ENCODE measurements around the gene SEL1L. TPM values are rescaled to one million over a fixed set of nuclear protein-coding genes. Genes with fewer than 3 reads are reported as not detected.

SEL1L gene
- total RNA-seq, 2 donors from 2014 or later = 57.1 to 71.5 TPM

- no peaks in the 10 kb centered on the region for H3K27me3 ChIP-seq (replicated peaks; ENCODE audit: insufficient read depth)
- no peak for DNase-seq (ENCODE audit: low spot score)
- TF ChIP-seq CTCF (IDR thresholded peaks at IDR 0.05) = no peak
- no peak for ATAC-seq (ENCODE audit: insufficient number of reproducible peaks, low FRiP score, low read depth)
- peaks cover 45% of the 10 kb centered on the region for H3K36me3 ChIP-seq
- H3K9me3 ChIP-seq = no peaks in the 10 kb centered on the region
- H3K27ac ChIP-seq = no peak overlapping the region
- H3K4me1 ChIP-seq (ENCODE audit: control insufficient read depth in 1 of 2, low read depth in 2 of 2) = no peaks in the 10 kb centered on the region
- H3K4me3 ChIP-seq = no peak overlapping the region
Observed at GRCh38 chr14:81485372-81485771, 48.3 kb downstream of the SEL1L start.

- DNase-seq (ENCODE audit: low spot score) = no peak
- H3K36me3 ChIP-seq = peaks cover 40% of the 10 kb centered on the region
- H3K9me3 ChIP-seq = no peaks in the 10 kb centered on the region
- ATAC-seq (ENCODE audit: insufficient number of reproducible peaks, low FRiP score, low read depth) = no peak
- H3K4me1 ChIP-seq (ENCODE audit: control insufficient read depth in 1 of 2, low read depth in 2 of 2) = no peaks in the 10 kb centered on the region
- H3K27ac ChIP-seq = no peak overlapping the region
- no peaks in the 10 kb centered on the region for H3K27me3 ChIP-seq (replicated peaks; ENCODE audit: insufficient read depth)
- TF ChIP-seq CTCF (IDR thresholded peaks at IDR 0.05) = no peak
- no peak overlapping the region for H3K4me3 ChIP-seq
Observed at GRCh38 chr14:81484120-81484519, 49.5 kb downstream of the SEL1L start.

- H3K4me1 ChIP-seq (ENCODE audit: control insufficient read depth in 1 of 2, low read depth in 2 of 2) = no peaks in the 10 kb centered on the region
- no peak for DNase-seq (ENCODE audit: low spot score)
- no peak overlapping the region for H3K27ac ChIP-seq
- H3K9me3 ChIP-seq = no peaks in the 10 kb centered on the region
- TF ChIP-seq CTCF (IDR thresholded peaks at IDR 0.05) = no peak
- H3K27me3 ChIP-seq (replicated peaks; ENCODE audit: insufficient read depth) = no peaks in the 10 kb centered on the region
- H3K4me3 ChIP-seq = no peak overlapping the region
- H3K36me3 ChIP-seq = peaks cover 37% of the 10 kb centered on the region
- ATAC-seq (ENCODE audit: insufficient number of reproducible peaks, low FRiP score, low read depth) = no peak
Observed at GRCh38 chr14:81480741-81481140, 52.9 kb downstream of the SEL1L start.

GRCh38 chr14:81478446-81478845 lies 55.2 kb downstream of the SEL1L start:
- ATAC-seq (ENCODE audit: insufficient number of reproducible peaks, low FRiP score, low read depth) = no peak

GRCh38 chr14:81476816-81477215 lies 56.8 kb downstream of the SEL1L start:
- no peak for TF ChIP-seq CTCF (IDR thresholded peaks at IDR 0.05)
- no peak overlapping the region for H3K27ac ChIP-seq
- peaks cover 26% of the 10 kb centered on the region for H3K36me3 ChIP-seq

More at GRCh38 chr14:81478446-81478845, 55.2 kb downstream of the SEL1L start:
- Histone ChIP-seq H3K4me1 (ENCODE audit: control insufficient read depth in 1 of 2, low read depth in 2 of 2) (no peaks in the 10 kb centered on the region), H3K36me3 (peaks cover 24% of the 10 kb centered on the region), H3K27me3 (replicated peaks; ENCODE audit: insufficient read depth) (no peaks in the 10 kb centered on the region), H3K27ac (no peak overlapping the region), H3K9me3 (no peaks in the 10 kb centered on the region), H3K4me3 (no peak overlapping the region)
- no peak for TF ChIP-seq CTCF (IDR thresholded peaks at IDR 0.05)
- DNase-seq (ENCODE audit: low spot score) = no peak

More at GRCh38 chr14:81476816-81477215, 56.8 kb downstream of the SEL1L start:
- Histone ChIP-seq H3K4me3 (no peak overlapping the region), H3K4me1 (ENCODE audit: control insufficient read depth in 1 of 2, low read depth in 2 of 2) (no peaks in the 10 kb centered on the region), H3K9me3 (no peaks in the 10 kb centered on the region), H3K27me3 (replicated peaks; ENCODE audit: insufficient read depth) (no peaks in the 10 kb centered on the region)
- ATAC-seq (ENCODE audit: insufficient number of reproducible peaks, low FRiP score, low read depth) = no peak
- no peak for DNase-seq (ENCODE audit: low spot score)
